AG04449 (cell line): ENCODE measurements around the gene ZIC1.

Source experiments
- CTCF ChIA-PET: fragments of 350-600 bp; formaldehyde crosslinking; extraction: SDS; loops from one replicate; lab custom pipeline; 2021; ENCODE audit warnings: antibody characterized with exemption; lab: Yijun Ruan, JAX
- POLR2A ChIA-PET: fragments of 400-600, 350-600 bp; formaldehyde crosslinking; extraction: SDS; loops from one replicate; lab custom pipeline; 2020; ENCODE audit warnings: antibody characterized with exemption, inconsistent platforms; lab: Yijun Ruan, JAX
- DNase-seq: peaks from one replicate; pipeline ENCODE4 v3.0.0-alpha.2; 2010; ENCODE audit warnings: low read depth, low spot score
- H3K4me3 ChIP-seq: 2 replicates; pipeline ENCODE4 v1.5.1; 2011; ENCODE audit warnings: low read depth, mild to moderate bottlenecking, control low read depth, low read length
- TF ChIP-seq, protein P1 (sequence below): IDR thresholded peaks from one replicate; pipeline ENCODE4 v1.5.1; 2011; ENCODE audit warnings: mild to moderate bottlenecking, moderate library complexity, low read length, control low read depth, inconsistent platforms; ENCODE audit not compliant: insufficient read depth; ENCODE audit errors: missing control alignments

ZIC1 gene

DNA sequence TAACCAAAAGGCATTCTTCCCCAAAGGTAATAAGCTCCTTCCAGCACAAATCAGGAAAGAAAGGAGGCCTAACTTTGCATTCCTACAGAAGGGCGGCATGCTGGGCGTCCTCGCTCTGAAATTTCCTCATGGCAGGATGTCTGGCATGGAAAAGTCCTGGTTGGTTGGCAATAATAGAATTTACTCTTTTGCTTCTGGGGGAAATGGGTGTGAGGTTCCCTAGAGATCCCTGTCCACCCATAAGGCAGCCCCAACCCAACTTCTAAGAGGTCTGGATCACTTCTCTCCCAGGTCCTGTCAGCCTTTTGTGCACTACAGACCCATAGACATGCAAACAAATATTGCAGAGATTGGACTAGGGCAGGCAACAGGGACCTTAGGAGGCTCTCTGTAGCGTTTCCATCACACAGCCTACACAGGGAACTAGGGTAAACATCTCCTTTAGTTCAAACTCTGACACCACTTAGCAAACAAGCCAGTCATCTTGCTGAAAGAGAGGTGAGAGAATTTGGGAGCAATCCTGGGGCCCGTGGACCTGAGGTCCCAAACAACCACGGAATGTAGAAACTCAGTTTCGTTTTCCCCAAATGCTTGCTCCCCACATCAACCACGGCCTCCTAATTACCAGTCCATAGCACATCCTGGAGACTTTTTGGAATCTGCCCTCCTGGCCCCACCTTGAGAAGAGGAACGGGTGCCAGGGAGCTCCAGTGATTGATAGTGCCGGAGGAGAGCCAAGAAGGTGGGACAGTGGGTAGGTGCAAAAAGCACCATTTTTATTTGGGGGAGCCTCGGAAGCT, 5.0 kb upstream of the ZIC1 start:
- ChIA-PET CTCF (interaction anchor here (1.5 kb wide), 1 partner anchor 12 kb away, joined by 3 read pairs; no protein-coding TSS in a partner anchor), POLR2A (no interaction called here)
- DNase-seq, result no peak
- TF ChIP-seq, protein P1, sequence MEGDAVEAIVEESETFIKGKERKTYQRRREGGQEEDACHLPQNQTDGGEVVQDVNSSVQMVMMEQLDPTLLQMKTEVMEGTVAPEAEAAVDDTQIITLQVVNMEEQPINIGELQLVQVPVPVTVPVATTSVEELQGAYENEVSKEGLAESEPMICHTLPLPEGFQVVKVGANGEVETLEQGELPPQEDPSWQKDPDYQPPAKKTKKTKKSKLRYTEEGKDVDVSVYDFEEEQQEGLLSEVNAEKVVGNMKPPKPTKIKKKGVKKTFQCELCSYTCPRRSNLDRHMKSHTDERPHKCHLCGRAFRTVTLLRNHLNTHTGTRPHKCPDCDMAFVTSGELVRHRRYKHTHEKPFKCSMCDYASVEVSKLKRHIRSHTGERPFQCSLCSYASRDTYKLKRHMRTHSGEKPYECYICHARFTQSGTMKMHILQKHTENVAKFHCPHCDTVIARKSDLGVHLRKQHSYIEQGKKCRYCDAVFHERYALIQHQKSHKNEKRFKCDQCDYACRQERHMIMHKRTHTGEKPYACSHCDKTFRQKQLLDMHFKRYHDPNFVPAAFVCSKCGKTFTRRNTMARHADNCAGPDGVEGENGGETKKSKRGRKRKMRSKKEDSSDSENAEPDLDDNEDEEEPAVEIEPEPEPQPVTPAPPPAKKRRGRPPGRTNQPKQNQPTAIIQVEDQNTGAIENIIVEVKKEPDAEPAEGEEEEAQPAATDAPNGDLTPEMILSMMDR, result no peak
- no peak overlapping the region for H3K4me3 ChIP-seq

DNA sequence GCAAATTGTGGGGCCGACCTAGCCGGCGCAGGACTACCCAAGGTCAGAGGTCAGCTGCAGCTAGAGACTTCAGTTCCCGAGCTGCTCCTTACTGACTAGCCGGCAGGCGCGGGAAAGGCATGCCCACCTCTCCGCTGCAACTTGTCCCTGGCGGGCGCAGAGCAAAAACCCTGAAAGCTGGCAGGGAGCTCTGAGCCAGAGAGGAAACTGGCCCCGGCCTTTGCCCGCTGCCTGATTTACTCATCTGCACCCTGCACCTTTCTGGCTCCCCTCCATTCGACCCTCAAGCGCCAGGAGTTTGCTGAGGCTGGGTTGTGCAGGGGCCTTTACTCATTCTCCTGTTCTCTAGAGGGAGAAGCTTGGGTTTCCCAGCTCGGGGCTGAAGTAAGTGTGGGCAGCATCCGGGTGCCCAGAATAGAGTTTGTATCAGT, 4.3 kb upstream of the ZIC1 start:
- H3K4me3 ChIP-seq, result no peak overlapping the region
- CTCF ChIA-PET, result interaction anchor here (0.8 to 1.5 kb wide), 2 partner anchors 11 to 12 kb away, joined by 3 to 4 read pairs; no protein-coding TSS in a partner anchor
- DNase-seq, result no peak
- POLR2A ChIA-PET, result no interaction called here
- TF ChIP-seq, protein P1, result no peak

DNA sequence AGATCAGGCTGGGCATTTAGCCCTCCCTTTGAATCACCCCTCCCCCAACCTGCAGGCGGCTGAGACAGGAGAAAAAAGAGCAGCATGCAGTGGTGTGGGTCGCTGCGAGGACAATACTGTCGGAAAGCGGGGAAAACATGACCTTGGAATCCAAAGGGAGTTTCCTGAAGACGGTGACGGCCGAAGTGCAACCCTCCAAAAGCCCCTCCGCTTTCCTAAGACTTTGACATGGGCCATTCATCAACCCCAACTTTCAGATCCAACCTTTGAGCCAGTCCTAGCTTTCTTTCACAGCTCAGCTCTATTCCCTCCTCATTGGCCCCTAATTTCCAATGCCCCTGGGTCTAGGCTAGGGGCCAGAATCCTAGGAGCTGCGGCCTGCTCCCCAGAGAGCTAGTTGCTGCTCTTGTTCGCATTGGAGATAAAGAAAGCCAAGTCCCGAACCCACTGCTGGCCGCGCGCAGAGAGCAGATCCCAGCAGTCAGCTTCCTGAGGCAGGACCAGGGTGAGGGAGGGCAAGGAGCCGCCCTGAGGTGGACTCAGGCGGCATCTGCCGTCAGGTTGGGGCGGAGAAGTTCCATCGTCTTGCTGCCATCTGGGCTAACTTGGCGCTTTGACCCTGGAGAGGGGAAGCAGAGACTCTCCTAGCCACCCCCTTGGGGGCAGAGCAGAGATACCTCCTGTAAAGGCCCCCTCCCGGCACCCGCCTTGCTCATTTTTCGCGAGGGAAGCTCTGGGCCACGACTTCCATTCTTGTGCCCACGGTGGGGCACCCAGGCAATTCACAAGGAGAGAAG, 3.7 kb upstream of the ZIC1 start:
- TF ChIP-seq, protein P1, result no peak
- no peak overlapping the region for H3K4me3 ChIP-seq
- ChIA-PET POLR2A (no interaction called here), CTCF (interaction anchor here (0.8 to 1.5 kb wide), 2 partner anchors 11 to 13 kb away, joined by 3 to 4 read pairs; no protein-coding TSS in a partner anchor)
- no peak for DNase-seq

DNA sequence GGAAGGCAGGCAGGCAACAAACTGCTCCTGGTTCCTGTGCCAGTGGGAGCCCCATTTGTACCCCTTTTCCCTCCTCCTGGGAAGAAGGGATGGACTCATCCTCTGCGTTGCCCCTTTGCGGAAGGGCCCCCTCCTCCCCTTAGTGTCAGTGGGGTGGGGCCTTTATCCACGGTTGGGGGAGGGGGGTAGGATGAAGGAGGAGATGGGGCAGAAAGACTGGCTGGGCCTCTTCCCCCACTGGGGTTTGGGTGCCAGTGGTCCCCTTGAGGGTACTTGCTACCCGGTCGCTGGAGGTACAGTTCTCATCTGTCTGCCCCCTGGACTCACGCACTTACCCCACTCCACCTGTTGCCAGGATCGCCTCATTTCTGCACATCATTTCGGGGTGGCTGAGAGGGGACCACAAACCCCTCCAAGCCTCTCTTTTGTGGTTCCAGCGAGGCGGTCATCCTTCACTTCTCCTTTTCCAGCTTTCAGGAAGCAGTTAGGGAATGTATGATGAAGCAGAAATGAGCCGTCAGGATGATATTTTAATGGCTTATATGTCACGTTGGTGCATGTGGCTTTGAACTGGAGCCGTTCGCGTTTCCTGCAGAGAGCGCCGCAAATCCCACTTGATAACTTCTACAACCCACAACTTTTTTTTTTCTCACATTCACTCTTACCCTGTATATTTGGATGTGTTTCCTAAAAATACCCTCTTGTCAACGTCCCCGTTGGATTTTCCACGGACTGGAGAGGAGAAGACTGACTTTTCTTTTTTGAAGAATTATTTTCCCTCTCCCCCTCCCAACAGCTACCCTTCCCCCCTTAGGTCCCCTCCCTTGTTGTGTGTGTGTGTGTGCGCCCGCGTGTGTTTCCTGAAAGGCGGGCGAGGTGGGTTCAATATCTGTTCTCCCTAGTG, 2.9 kb upstream of the ZIC1 start, which contains the start of gene ZIC4:
Gene ZIC4, minus strand, starts transcription at position 516 of the 904 bp plus-strand sequence. CDS start 3,746 bp downstream, outside the sequence.
- no peak within 1 kb of the TSS for H3K4me3 ChIP-seq
- no peak for DNase-seq

DNA sequence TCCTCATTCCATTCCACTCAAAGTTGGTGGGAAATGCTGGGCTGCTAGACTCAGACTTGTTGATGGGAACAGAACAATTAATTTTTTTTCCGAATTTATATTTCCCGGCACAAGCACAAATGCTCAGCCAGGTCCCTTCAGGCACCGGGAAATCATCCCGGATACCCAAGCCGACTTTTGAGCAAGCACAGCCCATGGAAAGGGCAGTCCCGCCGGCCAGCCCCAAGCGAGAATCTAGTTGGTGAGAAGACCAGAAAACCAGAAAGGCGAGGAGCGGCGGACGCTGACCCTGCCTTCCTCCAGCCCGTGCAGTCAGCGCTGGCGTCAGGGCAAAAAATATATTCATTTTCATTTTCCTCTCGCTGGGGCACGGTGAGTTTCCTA, 2.1 kb upstream of the ZIC1 start:
- ChIA-PET CTCF (no interaction called here), POLR2A (no interaction called here)

More for the DNA sequence above, 2.9 kb upstream of the ZIC1 start, which contains the start of gene ZIC4:
- TF ChIP-seq, protein P1, result no peak
- CTCF ChIA-PET, result no interaction called here
- POLR2A ChIA-PET, result no interaction called here

More for the DNA sequence above, 2.1 kb upstream of the ZIC1 start:
- TF ChIP-seq, protein P1, result no peak
- no peak for DNase-seq
- no peak overlapping the region for H3K4me3 ChIP-seq
